ENCODE data around the gene PPCS. TPM values are rescaled to one million over a fixed set of nuclear protein-coding genes. Genes with fewer than 3 reads are reported as not detected.

Gene PPCS
- polyA plus RNA-seq, 1 donor from 2014 or later: 85.1 TPM

DNA sequence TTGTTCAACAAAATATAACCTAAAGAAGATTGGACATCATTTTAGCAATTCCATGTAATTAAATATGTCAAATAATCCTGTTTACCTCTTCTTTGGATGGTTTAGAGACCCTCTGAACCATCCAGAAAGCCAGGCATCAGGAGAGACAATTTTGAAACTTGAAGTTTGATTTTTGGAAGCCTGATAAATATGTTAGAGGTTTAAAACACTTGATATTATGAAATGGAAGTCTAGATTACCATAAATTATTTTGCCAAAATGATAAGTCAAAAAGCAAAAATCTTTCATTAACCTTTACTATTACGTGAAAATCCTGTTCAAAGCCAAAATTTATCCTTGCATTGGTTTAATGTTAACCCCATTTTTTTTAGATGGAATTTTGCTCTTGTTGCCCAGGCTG, 50.2 kb downstream of the PPCS start:
- H3K36me3 ChIP-seq (ENCODE audit: insufficient read depth, low read length): no peaks in the 10 kb centered on the region
- no peak overlapping the region for H3K4me2 ChIP-seq (ENCODE audit: low read length)
- H4K20me1 ChIP-seq (ENCODE audit: insufficient read depth): no peaks in the 10 kb centered on the region
- no peaks in the 10 kb centered on the region for H3K27me3 ChIP-seq (ENCODE audit: insufficient read depth, low read depth, low read length)
- no peak overlapping the region for H2AFZ ChIP-seq (ENCODE audit: low read depth, low read length)
- no peaks in the 10 kb centered on the region for H3F3A ChIP-seq (ENCODE audit: insufficient read depth, low read length, poor library complexity, severe bottlenecking)
- H3K27ac ChIP-seq (ENCODE audit: low read length): no peak overlapping the region
- TF ChIP-seq TAF1 (IDR thresholded peaks at IDR 0.05; ENCODE audit: low read depth) (no peak), REST (IDR thresholded peaks at IDR 0.05; ENCODE audit: borderline replicate concordance) (no peak), POLR2AphosphoS5 (IDR thresholded peaks at IDR 0.05) (no peak), SMC3 (conservative IDR thresholded peaks at IDR 0.05; ENCODE audit: poor library complexity) (no peak), EP300 (conservative IDR thresholded peaks at IDR 0.05; ENCODE audit: poor library complexity, severe bottlenecking) (no peak), RAD21 (conservative IDR thresholded peaks at IDR 0.05) (no peak), EZH2 (IDR thresholded peaks at IDR 0.05; ENCODE audit: borderline replicate concordance, insufficient read depth, low read length, poor library complexity, severe bottlenecking) (no peak), MXI1 (conservative IDR thresholded peaks at IDR 0.05; ENCODE audit: poor library complexity, severe bottlenecking) (no peak)
- TF ChIP-seq, protein P1, sequence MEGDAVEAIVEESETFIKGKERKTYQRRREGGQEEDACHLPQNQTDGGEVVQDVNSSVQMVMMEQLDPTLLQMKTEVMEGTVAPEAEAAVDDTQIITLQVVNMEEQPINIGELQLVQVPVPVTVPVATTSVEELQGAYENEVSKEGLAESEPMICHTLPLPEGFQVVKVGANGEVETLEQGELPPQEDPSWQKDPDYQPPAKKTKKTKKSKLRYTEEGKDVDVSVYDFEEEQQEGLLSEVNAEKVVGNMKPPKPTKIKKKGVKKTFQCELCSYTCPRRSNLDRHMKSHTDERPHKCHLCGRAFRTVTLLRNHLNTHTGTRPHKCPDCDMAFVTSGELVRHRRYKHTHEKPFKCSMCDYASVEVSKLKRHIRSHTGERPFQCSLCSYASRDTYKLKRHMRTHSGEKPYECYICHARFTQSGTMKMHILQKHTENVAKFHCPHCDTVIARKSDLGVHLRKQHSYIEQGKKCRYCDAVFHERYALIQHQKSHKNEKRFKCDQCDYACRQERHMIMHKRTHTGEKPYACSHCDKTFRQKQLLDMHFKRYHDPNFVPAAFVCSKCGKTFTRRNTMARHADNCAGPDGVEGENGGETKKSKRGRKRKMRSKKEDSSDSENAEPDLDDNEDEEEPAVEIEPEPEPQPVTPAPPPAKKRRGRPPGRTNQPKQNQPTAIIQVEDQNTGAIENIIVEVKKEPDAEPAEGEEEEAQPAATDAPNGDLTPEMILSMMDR (IDR thresholded peaks at IDR 0.05; ENCODE audit: poor library complexity, severe bottlenecking): no peak
- peaks cover 28% of the 10 kb centered on the region for H3K9me3 ChIP-seq (ENCODE audit: low read length)
- H3K4me3 ChIP-seq (ENCODE audit: low read length): no peak overlapping the region
- no peaks in the 10 kb centered on the region for H3K9me2 ChIP-seq (ENCODE audit: insufficient read depth, low read length)
- no peak overlapping the region for H3K9ac ChIP-seq (ENCODE audit: low read length)
- no peaks in the 10 kb centered on the region for H3K79me2 ChIP-seq (replicated peaks; ENCODE audit: insufficient read depth, low read length)

Small RNA genes lying within 50 kb of the gene (small RNA-seq; reads per million reads assigned to genes)
- 0 reads per million in 3 experiments for gene TMSB4XP1

Other genes with a start within 250 kb of the PPCS start
- 36.0 and 36.3 TPM in 2 replicates for gene FOXJ3, start 121.3 kb upstream of the PPCS start, polyA plus RNA-seq
- gene RIMKLA, start 75.8 kb upstream of the PPCS start, polyA plus RNA-seq: 35.4 and 37.5 TPM in 2 replicates
- 0.21 and 0.52 TPM in 2 replicates for gene ZMYND12, start 521 bp upstream of the PPCS start, polyA plus RNA-seq
- 11.1 and 13.2 TPM in 2 replicates for gene CCDC30, start 6.7 kb downstream of the PPCS start, polyA plus RNA-seq
- 61.9 and 85.0 TPM in 2 replicates for gene PPIH, start 201.9 kb downstream of the PPCS start, polyA plus RNA-seq
- gene YBX1, start 225.9 kb downstream of the PPCS start, polyA plus RNA-seq: 668 and 706 TPM in 2 replicates